ENCODE measurements around the gene PCMTD2.
"Not testable (repeated sequence)": the region's sequence is repeated elsewhere in the genome, so short reads cannot be mapped to it uniquely, and the experiment has no call there.

- not testable (repeated sequence) for TF ChIP-seq CTCF (IDR thresholded peaks at IDR 0.05); ZFX (IDR thresholded peaks at IDR 0.05; ENCODE audit: borderline replicate concordance)
Observed at GRCh38 chr20:64313761-64314160, 58.2 kb downstream of the PCMTD2 start.
